Activated T-cell treated with anti-CD3 and anti-CD28 coated beads, Interleukin-2, amount 50 U/mL, for 48 hours (primary cell): ENCODE data around the gene GABRA5.

ENCODE experiments used
- DNase-seq, 2 experiments: peaks; one replicate each; pipeline ENCODE4 v3.0.0-alpha.2; 2020

Gene GABRA5

GRCh38 chr15:26934848-26935247, 68.0 kb downstream of the GABRA5 start:
- DNase-seq: no peak

GRCh38 chr15:26935322-26935721, 68.5 kb downstream of the GABRA5 start:
- DNase-seq: no peak

GRCh38 chr15:26936502-26936901, 69.6 kb downstream of the GABRA5 start:
- DNase-seq: no peak

- DNase-seq: no peak
These were observed 70.3 kb downstream of the GABRA5 start for GRCh38 chr15:26937134-26937533.

GRCh38 chr15:26939398-26939797, 72.5 kb downstream of the GABRA5 start:
- no peak for DNase-seq

GRCh38 chr15:26941489-26941888, 74.6 kb downstream of the GABRA5 start:
- no peak for DNase-seq

- no peak for DNase-seq
These were observed 77.0 kb downstream of the GABRA5 start for GRCh38 chr15:26943866-26944265.

- DNase-seq: no peak
These were observed 78.2 kb downstream of the GABRA5 start for GRCh38 chr15:26945046-26945445.

GRCh38 chr15:26950001-26950400, 83.1 kb downstream of the GABRA5 start:
- no peak for DNase-seq

- DNase-seq: no peak
These were observed 87.5 kb downstream of the GABRA5 start for GRCh38 chr15:26954403-26954802.

- no peak for DNase-seq
These were observed 100.9 kb downstream of the GABRA5 start for GRCh38 chr15:26967719-26968269.

- DNase-seq: no peak
These were observed 101.9 kb downstream of the GABRA5 start for GRCh38 chr15:26968806-26969205.

GRCh38 chr15:26970712-26971210, 103.9 kb downstream of the GABRA5 start, which contains the start of gene GABRG3:
Gene GABRG3, plus strand, starts transcription at chr15:26971181.
- DNase-seq: no peak

- DNase-seq: no peak
These were observed 104.6 kb downstream of the GABRA5 start for GRCh38 chr15:26971271-26972018.

- no peak for DNase-seq
These were observed 105.8 kb downstream of the GABRA5 start for GRCh38 chr15:26972636-26973035.

- DNase-seq: no peak
These were observed 107.4 kb downstream of the GABRA5 start for GRCh38 chr15:26974120-26974780.

- no peak for DNase-seq
These were observed 114.6 kb downstream of the GABRA5 start for GRCh38 chr15:26981492-26981891.

- DNase-seq: peak in 1 of 2 experiments; percentile 23
These were observed 117.0 kb downstream of the GABRA5 start for GRCh38 chr15:26983822-26984221.

- DNase-seq: no peak
These were observed 118.2 kb downstream of the GABRA5 start for GRCh38 chr15:26985050-26985449.

GRCh38 chr15:26996250-26996649, 129.4 kb downstream of the GABRA5 start:
- DNase-seq: no peak
